OCI-LY1 (cell line): ENCODE results near the gene KRR1.

Experiments used
- H2AFZ ChIP-seq: fragments of 200-600 bp; sonication (generic), shearing (Covaris generic); 2 replicates; pipeline ENCODE4 v1.6.0; 2014; ENCODE audit warnings: antibody characterized with exemption, mild to moderate bottlenecking, low read length
- H3F3A ChIP-seq: fragments of 200-600 bp; sonication (generic), shearing (Covaris generic); 2 replicates; pipeline ENCODE4 v1.6.0; 2014; ENCODE audit warnings: mild to moderate bottlenecking, antibody characterized with exemption, low read length, moderate library complexity; ENCODE audit not compliant: insufficient read depth
- H3K27ac ChIP-seq: fragments of 200-600 bp; sonication (generic); 2 replicates; pipeline ENCODE4 v1.5.1; 2014; ENCODE audit warnings: low read length, mixed run types, mild to moderate bottlenecking, low read depth; ENCODE audit not compliant: poor library complexity, severe bottlenecking
- H3K27me3 ChIP-seq: fragments of 200-600 bp; sonication (generic); 2 replicates; pipeline ENCODE4 v1.6.0; 2014; ENCODE audit warnings: antibody characterized with exemption, mild to moderate bottlenecking, low read length, moderate library complexity; ENCODE audit not compliant: insufficient read depth
- H3K36me3 ChIP-seq: fragments of 200-600 bp; sonication (generic); 2 replicates; pipeline ENCODE4 v1.6.1; 2014; ENCODE audit warnings: mild to moderate bottlenecking, antibody characterized with exemption, low read length, moderate library complexity, mixed read lengths; ENCODE audit not compliant: insufficient read depth
- H3K4me1 ChIP-seq: fragments of 200-600 bp; sonication (generic); 2 replicates; pipeline ENCODE4 v1.5.1; 2014; ENCODE audit warnings: mild to moderate bottlenecking, low read length, moderate library complexity; ENCODE audit not compliant: insufficient read depth, severe bottlenecking
- H3K4me2 ChIP-seq: fragments of 200-600 bp; sonication (generic), shearing (Covaris generic); 2 replicates; pipeline ENCODE4 v1.6.1; 2014; ENCODE audit warnings: low read length
- H3K4me3 ChIP-seq: fragments of 200-600 bp; sonication (generic); 2 replicates; pipeline ENCODE4 v1.5.1; 2014; ENCODE audit warnings: low read length, low read depth, mild to moderate bottlenecking, mixed read lengths; ENCODE audit not compliant: poor library complexity, severe bottlenecking
- H3K79me2 ChIP-seq: fragments of 200-600 bp; shearing (Covaris generic); 2 replicates; pipeline ENCODE4 v1.6.1; 2016; ENCODE audit warnings: mixed run types, low read length, mixed read lengths; ENCODE audit not compliant: insufficient read depth
- H3K9ac ChIP-seq: fragments of 200-600 bp; sonication (generic), shearing (Covaris generic); 2 replicates; pipeline ENCODE4 v1.6.1; 2014; ENCODE audit warnings: mild to moderate bottlenecking, low read length, mixed read lengths
- H3K9me2 ChIP-seq: fragments of 200-600 bp; sonication (generic), shearing (Covaris generic); 2 replicates; pipeline ENCODE4 v1.6.1; 2014; ENCODE audit warnings: low read depth, mild to moderate bottlenecking, low read length, mixed read lengths
- H3K9me3 ChIP-seq: fragments of 200-600 bp; shearing (Covaris generic); 2 replicates; pipeline ENCODE4 v1.6.1; 2014; ENCODE audit warnings: low read length, mixed read lengths
- H4K20me1 ChIP-seq: fragments of 200-600 bp; sonication (generic), shearing (Covaris generic); 2 replicates; pipeline ENCODE4 v1.6.0; 2016; ENCODE audit warnings: mild to moderate bottlenecking, low read length; ENCODE audit not compliant: insufficient read depth
- EZH2 ChIP-seq: fragments of 200-600 bp; sonication (generic), shearing (Covaris generic); IDR thresholded peaks from 2 replicates; pipeline ENCODE4 v1.8.0; 2017; ENCODE audit warnings: borderline replicate concordance, mixed run types, mild to moderate bottlenecking, antibody characterized with exemption, low read length, moderate library complexity, mixed read lengths
- TF ChIP-seq, protein P1 (sequence below): fragments of 200-600 bp; sonication (generic), shearing (Covaris generic); IDR thresholded peaks from 2 replicates; pipeline ENCODE4 v1.5.1; 2017; ENCODE audit warnings: mild to moderate bottlenecking, antibody characterized with exemption, low read length, moderate library complexity, mixed read lengths

KRR1 gene

DNA sequence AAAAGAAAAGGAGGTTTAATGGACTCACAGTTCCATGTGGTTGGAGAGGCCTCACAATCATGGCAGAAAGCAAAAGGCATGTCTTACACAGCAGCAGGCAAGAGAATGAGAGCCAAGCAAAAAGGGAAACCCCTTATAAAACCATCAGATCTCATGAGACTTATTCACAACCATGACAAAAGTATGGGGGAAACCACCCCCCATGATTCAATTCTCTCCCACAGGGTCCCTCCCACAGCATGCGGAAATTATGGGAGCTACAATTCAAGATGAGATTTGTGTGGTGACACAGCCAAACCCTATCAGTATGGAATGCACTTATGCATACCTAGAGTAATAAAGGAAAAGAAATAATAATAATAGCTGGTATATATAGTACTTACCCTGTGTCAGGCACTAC, 35.3 kb downstream of the KRR1 start:
- no peaks in the 10 kb centered on the region for H3K27me3 ChIP-seq
- no peak overlapping the region for H3K4me3 ChIP-seq
- H3F3A ChIP-seq: no peaks in the 10 kb centered on the region
- no peaks in the 10 kb centered on the region for H3K9me3 ChIP-seq
- H3K27ac ChIP-seq: no peak overlapping the region
- H3K4me2 ChIP-seq: no peak overlapping the region
- H4K20me1 ChIP-seq: no peaks in the 10 kb centered on the region
- no peak overlapping the region for H2AFZ ChIP-seq
- no peak overlapping the region for H3K9ac ChIP-seq
- no peaks in the 10 kb centered on the region for H3K36me3 ChIP-seq
- no peaks in the 10 kb centered on the region for H3K9me2 ChIP-seq
- H3K79me2 ChIP-seq: peaks cover under 1% of the 10 kb centered on the region; the same call in 1 of the 2 replicates
- TF ChIP-seq, protein P1, sequence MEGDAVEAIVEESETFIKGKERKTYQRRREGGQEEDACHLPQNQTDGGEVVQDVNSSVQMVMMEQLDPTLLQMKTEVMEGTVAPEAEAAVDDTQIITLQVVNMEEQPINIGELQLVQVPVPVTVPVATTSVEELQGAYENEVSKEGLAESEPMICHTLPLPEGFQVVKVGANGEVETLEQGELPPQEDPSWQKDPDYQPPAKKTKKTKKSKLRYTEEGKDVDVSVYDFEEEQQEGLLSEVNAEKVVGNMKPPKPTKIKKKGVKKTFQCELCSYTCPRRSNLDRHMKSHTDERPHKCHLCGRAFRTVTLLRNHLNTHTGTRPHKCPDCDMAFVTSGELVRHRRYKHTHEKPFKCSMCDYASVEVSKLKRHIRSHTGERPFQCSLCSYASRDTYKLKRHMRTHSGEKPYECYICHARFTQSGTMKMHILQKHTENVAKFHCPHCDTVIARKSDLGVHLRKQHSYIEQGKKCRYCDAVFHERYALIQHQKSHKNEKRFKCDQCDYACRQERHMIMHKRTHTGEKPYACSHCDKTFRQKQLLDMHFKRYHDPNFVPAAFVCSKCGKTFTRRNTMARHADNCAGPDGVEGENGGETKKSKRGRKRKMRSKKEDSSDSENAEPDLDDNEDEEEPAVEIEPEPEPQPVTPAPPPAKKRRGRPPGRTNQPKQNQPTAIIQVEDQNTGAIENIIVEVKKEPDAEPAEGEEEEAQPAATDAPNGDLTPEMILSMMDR: no peak
- TF ChIP-seq EZH2: no peak
- H3K4me1 ChIP-seq: peaks cover 76% of the 10 kb centered on the region

DNA sequence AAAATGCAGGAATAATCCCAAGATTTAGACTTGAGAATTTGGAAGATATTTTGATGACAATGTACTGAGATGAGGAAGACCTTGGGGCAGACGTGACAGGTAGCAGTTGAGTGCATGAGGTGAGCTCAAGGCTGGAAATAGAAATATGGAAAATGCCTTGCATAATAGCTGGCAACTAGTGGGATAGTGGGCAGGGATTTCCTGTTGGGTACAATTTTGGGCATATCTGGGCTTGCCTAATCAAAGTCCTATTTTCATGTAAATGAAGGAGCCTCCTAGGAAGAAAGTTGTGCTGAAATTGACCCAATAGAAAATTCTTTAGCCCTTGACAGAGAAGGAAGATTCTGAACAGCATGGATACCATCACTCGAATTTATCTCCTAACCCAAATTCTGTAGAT, 37.3 kb downstream of the KRR1 start:
- Histone ChIP-seq H3K27ac (peak overlapping the region; percentile 46), H3K4me3 (no peak overlapping the region), H3K36me3 (no peaks in the 10 kb centered on the region), H3K4me2 (no peak overlapping the region; the same call in 1 of the 2 replicates), H4K20me1 (no peaks in the 10 kb centered on the region), H3K9ac (no peak overlapping the region), H3K27me3 (no peaks in the 10 kb centered on the region), H3K9me2 (no peaks in the 10 kb centered on the region), H3K4me1 (peaks cover 63% of the 10 kb centered on the region), H3K79me2 (no peaks in the 10 kb centered on the region), H2AFZ (no peak overlapping the region), H3K9me3 (0 out of 2 replicates have a peak, but pooled peaks cover 3% of the 10 kb centered on the region), H3F3A (no peaks in the 10 kb centered on the region)
- TF ChIP-seq, protein P1: no peak
- no peak for TF ChIP-seq EZH2

DNA sequence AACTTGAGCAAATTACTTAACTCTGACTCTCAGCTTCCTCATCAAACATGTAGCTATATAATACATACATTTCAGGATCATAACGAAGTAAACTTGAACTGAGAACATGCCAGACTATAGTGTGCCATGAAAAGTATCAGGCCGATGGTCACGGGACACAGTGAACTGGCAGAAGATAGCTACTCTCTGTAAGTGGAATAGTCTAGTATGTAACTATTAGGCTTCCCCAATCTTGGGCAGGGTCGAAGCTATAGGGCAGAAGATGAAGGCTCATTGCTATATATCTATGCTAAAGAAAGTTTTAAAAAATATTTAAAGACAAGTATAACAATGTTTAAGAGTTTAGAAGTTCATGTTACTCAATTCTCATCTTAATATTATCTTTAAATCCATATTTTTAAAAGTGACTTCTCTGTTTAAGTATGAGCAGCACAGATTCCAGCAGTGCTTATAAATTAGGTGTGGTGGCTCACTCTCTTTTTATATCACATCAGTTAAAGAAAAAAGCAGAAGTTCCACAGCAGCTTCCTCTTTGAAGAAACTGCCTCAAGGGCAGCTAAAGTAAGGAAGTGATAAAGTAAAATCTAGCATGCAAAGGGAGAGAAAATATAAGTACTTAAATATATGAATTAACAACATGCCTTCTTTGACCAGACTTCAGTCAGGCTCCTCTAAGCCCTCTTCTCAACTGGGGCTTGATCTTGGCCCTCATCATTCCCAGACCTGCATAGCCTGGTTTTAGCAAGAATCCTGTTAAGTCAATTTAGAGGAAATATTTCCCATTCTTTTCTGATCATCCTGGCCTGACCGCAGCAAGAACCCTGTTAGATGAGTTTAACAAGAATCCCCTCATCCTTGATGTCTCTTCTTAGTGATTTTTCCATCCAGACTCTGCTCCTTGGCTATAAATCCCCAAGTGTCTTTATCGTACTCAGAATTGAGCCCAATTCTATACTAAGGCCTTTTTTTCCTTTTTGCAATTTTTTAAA, 39.2 kb downstream of the KRR1 start:
- no peak overlapping the region for H3K4me3 ChIP-seq
- H3K27ac ChIP-seq: peak overlapping the region; percentile 86
- H3K79me2 ChIP-seq: no peaks in the 10 kb centered on the region
- no peaks in the 10 kb centered on the region for H3F3A ChIP-seq
- no peaks in the 10 kb centered on the region for H3K36me3 ChIP-seq
- peaks cover 3% of the 10 kb centered on the region; the same call in 1 of the 2 replicates for H3K9me3 ChIP-seq
- peak overlapping the region; percentile 28; the same call in 1 of the 2 replicates for H3K9ac ChIP-seq
- no peaks in the 10 kb centered on the region for H4K20me1 ChIP-seq
- H3K4me1 ChIP-seq: peaks cover 44% of the 10 kb centered on the region
- TF ChIP-seq EZH2: no peak
- TF ChIP-seq, protein P1: no peak
- H2AFZ ChIP-seq: 0 out of 2 replicates have a peak overlapping the region, but pooled peaks have one; percentile 17
- no peaks in the 10 kb centered on the region for H3K9me2 ChIP-seq
- peak overlapping the region; percentile 34; the same call in 1 of the 2 replicates for H3K4me2 ChIP-seq
- no peaks in the 10 kb centered on the region for H3K27me3 ChIP-seq
